ENCODE measurements around the gene ADORA3.

DNA sequence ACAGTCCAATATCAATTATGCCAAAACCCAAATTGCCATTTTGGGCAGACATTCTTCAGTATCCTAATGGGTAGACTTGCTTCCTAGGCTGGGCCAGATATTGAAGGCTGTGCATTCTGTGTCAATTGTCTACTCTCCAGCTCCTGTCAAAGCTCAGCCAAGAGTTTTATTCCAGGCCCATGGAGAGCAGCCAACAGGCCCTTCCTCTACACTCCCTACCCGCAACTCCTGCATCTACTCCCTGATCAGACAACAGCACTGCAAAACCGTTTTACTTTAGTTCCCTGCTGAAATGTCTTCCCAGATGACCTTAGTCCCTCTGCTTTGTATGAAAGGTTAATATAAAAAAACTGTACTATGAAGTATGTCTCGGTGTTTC is 6.6 kb upstream of the ADORA3 start:
- TF ChIP-seq REST (IDR thresholded peaks at IDR 0.05; ENCODE audit: low read depth) (no peak), TAF1 (IDR thresholded peaks at IDR 0.05; ENCODE audit: low read depth) (no peak)
